Neural progenitor cell (in vitro differentiated cells): ENCODE measurements around the gene AP1B1.

ENCODE experiments used
- EZH2 ChIP-seq: fragments of 200-600 bp; sonication (generic); IDR thresholded peaks from 2 replicates; pipeline ENCODE4 v1.6.1; 2017; ENCODE audit warnings: antibody characterized with exemption, mild to moderate bottlenecking, moderate library complexity
- EZH2phosphoT487 ChIP-seq: fragments of 200-600 bp; sonication (generic); IDR thresholded peaks from 2 replicates; pipeline ENCODE4 v1.6.1; 2017; ENCODE audit warnings: antibody characterized with exemption
- TF ChIP-seq, protein P1 (sequence below): fragments of 200-600 bp; sonication (generic); IDR thresholded peaks from 2 replicates; pipeline ENCODE4 v1.5.1; 2017; ENCODE audit warnings: antibody characterized with exemption, mild to moderate bottlenecking

DNA sequence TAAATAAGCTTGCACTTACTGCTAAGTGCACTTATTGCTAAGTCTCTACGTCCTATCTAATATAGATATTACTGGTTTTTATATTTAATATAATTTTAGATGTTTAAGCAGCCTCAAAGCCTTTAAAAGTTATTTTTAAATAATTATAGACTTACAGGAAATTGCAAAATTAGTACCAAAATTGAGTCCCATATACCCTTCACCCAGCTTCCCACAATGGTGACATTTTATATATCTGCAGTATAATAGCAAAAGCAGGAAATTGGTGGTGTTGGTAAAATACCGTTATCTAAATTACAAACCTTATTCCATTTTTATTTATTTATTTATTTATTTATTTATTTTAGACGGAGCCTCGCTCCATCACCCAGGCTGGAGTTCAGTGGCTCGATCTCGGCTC is 1.9 kb upstream of the AP1B1 start:
- TF ChIP-seq, protein P1, sequence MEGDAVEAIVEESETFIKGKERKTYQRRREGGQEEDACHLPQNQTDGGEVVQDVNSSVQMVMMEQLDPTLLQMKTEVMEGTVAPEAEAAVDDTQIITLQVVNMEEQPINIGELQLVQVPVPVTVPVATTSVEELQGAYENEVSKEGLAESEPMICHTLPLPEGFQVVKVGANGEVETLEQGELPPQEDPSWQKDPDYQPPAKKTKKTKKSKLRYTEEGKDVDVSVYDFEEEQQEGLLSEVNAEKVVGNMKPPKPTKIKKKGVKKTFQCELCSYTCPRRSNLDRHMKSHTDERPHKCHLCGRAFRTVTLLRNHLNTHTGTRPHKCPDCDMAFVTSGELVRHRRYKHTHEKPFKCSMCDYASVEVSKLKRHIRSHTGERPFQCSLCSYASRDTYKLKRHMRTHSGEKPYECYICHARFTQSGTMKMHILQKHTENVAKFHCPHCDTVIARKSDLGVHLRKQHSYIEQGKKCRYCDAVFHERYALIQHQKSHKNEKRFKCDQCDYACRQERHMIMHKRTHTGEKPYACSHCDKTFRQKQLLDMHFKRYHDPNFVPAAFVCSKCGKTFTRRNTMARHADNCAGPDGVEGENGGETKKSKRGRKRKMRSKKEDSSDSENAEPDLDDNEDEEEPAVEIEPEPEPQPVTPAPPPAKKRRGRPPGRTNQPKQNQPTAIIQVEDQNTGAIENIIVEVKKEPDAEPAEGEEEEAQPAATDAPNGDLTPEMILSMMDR: no peak
- no peak for TF ChIP-seq EZH2
- no peak for TF ChIP-seq EZH2phosphoT487
